ENCODE measurements around the gene TBXT.

The TBXT gene

GRCh38 chr6:166206066-166206465 is 38.4 kb upstream of the TBXT start:
- Histone ChIP-seq H2BK5ac (ENCODE audit: low read length) (no peak overlapping the region), H3K36me3 (replicated peaks in 1 of 2; ENCODE audit: control insufficient read depth in 2 of 2, insufficient read depth in 2 of 2, low read length in 2 of 2) (no peaks in the 10 kb centered on the region), H3K18ac (ENCODE audit: low read length) (no peak overlapping the region), H3K4ac (ENCODE audit: low read length) (no peak overlapping the region), H2AFZ (ENCODE audit: low read length) (no peak overlapping the region), H3K79me1 (ENCODE audit: low read depth, low read length) (no peaks in the 10 kb centered on the region), H3K9me3 (replicated peaks in 1 of 2; ENCODE audit: control insufficient read depth in 2 of 2, insufficient read depth in 1 of 2, low read depth in 1 of 2, low read length in 2 of 2) (no peaks in the 10 kb centered on the region), H3K14ac (ENCODE audit: low read length) (no peak overlapping the region), H3K9ac (ENCODE audit: low read depth, low read length, poor library complexity) (no peak overlapping the region), H3K23ac (ENCODE audit: low read depth, low read length, poor library complexity) (no peak overlapping the region), H2BK12ac (ENCODE audit: low read length) (no peak overlapping the region), H2BK120ac (ENCODE audit: low read depth, low read length) (no peak overlapping the region), H4K91ac (ENCODE audit: low read depth, low read length, poor library complexity) (no peak overlapping the region), H4K8ac (ENCODE audit: low read depth, low read length) (no peak overlapping the region), H3K27me3 (ENCODE audit: control insufficient read depth in 3 of 3, insufficient read depth in 3 of 3, low read depth in 1 of 3, low read length in 3 of 3) (peaks cover 0 to 34% (median 0%) of the 10 kb centered on the region in 3 experiments), H2AK5ac (ENCODE audit: low read depth, low read length) (no peak overlapping the region), H3K4me2 (ENCODE audit: insufficient read depth, low read length, poor library complexity, severe bottlenecking) (no peak overlapping the region), H2BK15ac (ENCODE audit: low read length) (no peak overlapping the region), H3K4me1 (ENCODE audit: control insufficient read depth in 2 of 2, insufficient read depth in 1 of 2, low read depth in 1 of 2, low read length in 2 of 2) (peaks cover 0 to 7% of the 10 kb centered on the region in 2 donors), H3K27ac (replicated peaks; ENCODE audit: low read length) (no peak overlapping the region), H3K4me3 (ENCODE audit: low read length in 2 of 2) (no peak overlapping the region)
- no peak for DNase-seq (ENCODE audit: low spot score)
- WGBS, 2 donors (ENCODE audit: extremely low coverage in 2 of 2, insufficient read length in 2 of 2, insufficient replicate concordance in 1 of 2): no CpG with 5 or more reads among the region's 9 CpGs

DNA sequence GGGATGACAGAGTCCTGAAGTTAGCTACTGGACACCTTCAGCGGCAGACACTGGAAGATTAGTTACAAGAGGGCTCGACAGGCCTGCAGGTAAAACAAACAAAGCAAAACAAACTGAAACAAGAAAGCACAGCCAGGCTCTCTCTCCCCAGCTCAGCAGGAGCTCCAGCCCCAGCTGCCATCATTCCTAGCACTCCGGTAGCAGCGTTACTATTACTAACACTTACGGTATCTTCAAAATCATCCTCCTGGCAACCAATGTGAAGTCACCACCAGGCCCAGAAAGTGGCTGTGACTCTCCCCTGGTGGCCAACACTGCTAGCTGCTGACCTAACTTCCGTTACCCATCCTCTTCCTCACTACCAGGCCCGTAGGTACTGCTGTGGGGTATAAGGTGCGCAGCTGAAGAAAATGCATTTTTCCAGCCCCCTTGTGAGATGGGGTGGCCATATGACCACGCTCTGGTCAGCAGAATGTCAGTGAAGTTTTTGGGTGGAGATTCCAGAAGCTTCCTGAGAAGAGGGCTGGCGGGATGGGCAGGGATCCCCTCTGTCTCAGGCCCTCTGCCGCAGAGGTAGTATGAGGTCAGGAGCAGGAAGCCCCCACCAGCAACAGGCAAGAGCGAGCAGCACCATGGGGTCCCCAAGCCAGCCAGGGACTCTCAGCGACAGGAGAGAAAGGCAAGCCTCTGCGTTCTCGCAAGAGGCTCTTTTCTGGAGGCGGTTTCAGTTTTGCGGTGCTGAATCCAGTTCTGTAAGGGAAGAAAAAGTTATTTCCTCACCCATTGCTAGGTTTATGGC is 37.4 kb upstream of the TBXT start:
- Histone ChIP-seq H3K27ac (replicated peaks; ENCODE audit: low read length) (no peak overlapping the region), H2BK15ac (ENCODE audit: low read length) (no peak overlapping the region), H3K14ac (ENCODE audit: low read length) (no peak overlapping the region), H3K79me1 (ENCODE audit: low read depth, low read length) (no peaks in the 10 kb centered on the region), H2BK12ac (ENCODE audit: low read length) (no peak overlapping the region), H3K4ac (ENCODE audit: low read length) (no peak overlapping the region), H3K4me3 (ENCODE audit: low read length in 2 of 2) (no peak overlapping the region), H2BK120ac (ENCODE audit: low read depth, low read length) (no peak overlapping the region), H3K4me1 (ENCODE audit: control insufficient read depth in 2 of 2, insufficient read depth in 1 of 2, low read depth in 1 of 2, low read length in 2 of 2) (peaks cover 0 to 7% of the 10 kb centered on the region in 2 donors), H3K9me3 (replicated peaks in 1 of 2; ENCODE audit: control insufficient read depth in 2 of 2, insufficient read depth in 1 of 2, low read depth in 1 of 2, low read length in 2 of 2) (no peaks in the 10 kb centered on the region), H2BK5ac (ENCODE audit: low read length) (no peak overlapping the region), H3K18ac (ENCODE audit: low read length) (peak overlapping the region; percentile 31), H4K8ac (ENCODE audit: low read depth, low read length) (no peak overlapping the region), H3K36me3 (replicated peaks in 1 of 2; ENCODE audit: control insufficient read depth in 2 of 2, insufficient read depth in 2 of 2, low read length in 2 of 2) (no peaks in the 10 kb centered on the region), H3K23ac (ENCODE audit: low read depth, low read length, poor library complexity) (no peak overlapping the region), H3K27me3 (ENCODE audit: control insufficient read depth in 3 of 3, insufficient read depth in 3 of 3, low read depth in 1 of 3, low read length in 3 of 3) (peaks cover 0 to 40% (median 0%) of the 10 kb centered on the region in 3 experiments), H2AK5ac (ENCODE audit: low read depth, low read length) (no peak overlapping the region), H4K91ac (ENCODE audit: low read depth, low read length, poor library complexity) (no peak overlapping the region), H2AFZ (ENCODE audit: low read length) (no peak overlapping the region), H3K4me2 (ENCODE audit: insufficient read depth, low read length, poor library complexity, severe bottlenecking) (no peak overlapping the region), H3K9ac (ENCODE audit: low read depth, low read length, poor library complexity) (no peak overlapping the region)
- WGBS, 2 donors (ENCODE audit: extremely low coverage in 2 of 2, insufficient read length in 2 of 2, insufficient replicate concordance in 1 of 2): no CpG with 5 or more reads among the region's 17 CpGs
- DNase-seq (ENCODE audit: low spot score): no peak

- Histone ChIP-seq H2BK120ac (ENCODE audit: low read depth, low read length) (no peak overlapping the region), H2BK12ac (ENCODE audit: low read length) (no peak overlapping the region), H3K4me3 (ENCODE audit: low read length in 2 of 2) (no peak overlapping the region), H3K9ac (ENCODE audit: low read depth, low read length, poor library complexity) (peak overlapping the region; percentile 72), H2AK5ac (ENCODE audit: low read depth, low read length) (no peak overlapping the region), H2AFZ (ENCODE audit: low read length) (no peak overlapping the region), H3K4me1 (ENCODE audit: control insufficient read depth in 2 of 2, insufficient read depth in 1 of 2, low read depth in 1 of 2, low read length in 2 of 2) (peaks cover 0 to 7% of the 10 kb centered on the region in 2 donors), H2BK15ac (ENCODE audit: low read length) (no peak overlapping the region), H3K4ac (ENCODE audit: low read length) (no peak overlapping the region), H3K27ac (replicated peaks; ENCODE audit: low read length) (no peak overlapping the region), H3K27me3 (ENCODE audit: control insufficient read depth in 3 of 3, insufficient read depth in 3 of 3, low read depth in 1 of 3, low read length in 3 of 3) (peaks cover 0 to 40% (median 0%) of the 10 kb centered on the region in 3 experiments), H3K14ac (ENCODE audit: low read length) (no peak overlapping the region), H3K9me3 (replicated peaks in 1 of 2; ENCODE audit: control insufficient read depth in 2 of 2, insufficient read depth in 1 of 2, low read depth in 1 of 2, low read length in 2 of 2) (no peaks in the 10 kb centered on the region), H2BK5ac (ENCODE audit: low read length) (no peak overlapping the region), H3K79me1 (ENCODE audit: low read depth, low read length) (no peaks in the 10 kb centered on the region), H3K36me3 (replicated peaks in 1 of 2; ENCODE audit: control insufficient read depth in 2 of 2, insufficient read depth in 2 of 2, low read length in 2 of 2) (no peaks in the 10 kb centered on the region), H3K18ac (ENCODE audit: low read length) (no peak overlapping the region), H4K8ac (ENCODE audit: low read depth, low read length) (no peak overlapping the region), H3K23ac (ENCODE audit: low read depth, low read length, poor library complexity) (no peak overlapping the region), H3K4me2 (ENCODE audit: insufficient read depth, low read length, poor library complexity, severe bottlenecking) (no peak overlapping the region), H4K91ac (ENCODE audit: low read depth, low read length, poor library complexity) (no peak overlapping the region)
- DNase-seq (ENCODE audit: low spot score): no peak
- WGBS, 2 donors (ENCODE audit: extremely low coverage in 2 of 2, insufficient read length in 2 of 2, insufficient replicate concordance in 1 of 2): no CpG with 5 or more reads among the region's 14 CpGs
Measured at GRCh38 chr6:166203641-166204222, 36.1 kb upstream of the TBXT start.

- no peak overlapping the region for H3K4ac ChIP-seq (ENCODE audit: low read length)
- H2BK15ac ChIP-seq (ENCODE audit: low read length): no peak overlapping the region
- H3K27ac ChIP-seq (replicated peaks; ENCODE audit: low read length): no peak overlapping the region
- no peak overlapping the region for H2BK5ac ChIP-seq (ENCODE audit: low read length)
- H3K4me2 ChIP-seq (ENCODE audit: insufficient read depth, low read length, poor library complexity, severe bottlenecking): no peak overlapping the region
- H2AK5ac ChIP-seq (ENCODE audit: low read depth, low read length): no peak overlapping the region
- no peaks in the 10 kb centered on the region for H3K9me3 ChIP-seq (replicated peaks in 1 of 2; ENCODE audit: control insufficient read depth in 2 of 2, insufficient read depth in 1 of 2, low read depth in 1 of 2, low read length in 2 of 2)
- H2BK12ac ChIP-seq (ENCODE audit: low read length): no peak overlapping the region
- peaks cover 0 to 42% (median 0%) of the 10 kb centered on the region in 3 experiments for H3K27me3 ChIP-seq (ENCODE audit: control insufficient read depth in 3 of 3, insufficient read depth in 3 of 3, low read depth in 1 of 3, low read length in 3 of 3)
- H3K14ac ChIP-seq (ENCODE audit: low read length): no peak overlapping the region
- no peak overlapping the region for H3K23ac ChIP-seq (ENCODE audit: low read depth, low read length, poor library complexity)
- peak overlapping the region in 1 of 2 donors; percentile 40 for H3K4me3 ChIP-seq (ENCODE audit: low read length in 2 of 2)
- no peak for DNase-seq (ENCODE audit: low spot score)
- no peaks in the 10 kb centered on the region for H3K36me3 ChIP-seq (replicated peaks in 1 of 2; ENCODE audit: control insufficient read depth in 2 of 2, insufficient read depth in 2 of 2, low read length in 2 of 2)
- H2BK120ac ChIP-seq (ENCODE audit: low read depth, low read length): no peak overlapping the region
- H3K4me1 ChIP-seq (ENCODE audit: control insufficient read depth in 2 of 2, insufficient read depth in 1 of 2, low read depth in 1 of 2, low read length in 2 of 2): peaks cover 0 to 7% of the 10 kb centered on the region in 2 donors
- no peak overlapping the region for H2AFZ ChIP-seq (ENCODE audit: low read length)
- H4K8ac ChIP-seq (ENCODE audit: low read depth, low read length): no peak overlapping the region
- WGBS, 2 donors (ENCODE audit: extremely low coverage in 2 of 2, insufficient read length in 2 of 2, insufficient replicate concordance in 1 of 2): no CpG with 5 or more reads among the region's 9 CpGs
- H4K91ac ChIP-seq (ENCODE audit: low read depth, low read length, poor library complexity): no peak overlapping the region
- peak overlapping the region; percentile 72 for H3K9ac ChIP-seq (ENCODE audit: low read depth, low read length, poor library complexity)
- no peaks in the 10 kb centered on the region for H3K79me1 ChIP-seq (ENCODE audit: low read depth, low read length)
- no peak overlapping the region for H3K18ac ChIP-seq (ENCODE audit: low read length)
Measured at GRCh38 chr6:166203003-166203640, 35.5 kb upstream of the TBXT start.

All from neuronal stem cell (in vitro differentiated cells).